Body of pancreas (tissue), 4 donors: ENCODE data around the gene ANXA6.

Source experiments
- POLR2A ChIP-seq, 3 donors: fragments of 450-650 bp; IDR thresholded peaks; one replicate each; pipeline ENCODE4 v1.6.1; 2016; ENCODE audit warnings: antibody characterized with exemption in 3 of 3, mild to moderate bottlenecking in 2 of 3
- TF ChIP-seq, protein P1 (sequence below), 7 experiments: fragments of 450-650 bp in 4 of 7; fragments of 200-600 bp in 3 of 7; sonication (generic) in 3 of 7; IDR thresholded peaks; one replicate each; pipeline ENCODE4 v1.5.1; 2016 to 2019; ENCODE audit warnings: antibody characterized with exemption in 7 of 7

DNA sequence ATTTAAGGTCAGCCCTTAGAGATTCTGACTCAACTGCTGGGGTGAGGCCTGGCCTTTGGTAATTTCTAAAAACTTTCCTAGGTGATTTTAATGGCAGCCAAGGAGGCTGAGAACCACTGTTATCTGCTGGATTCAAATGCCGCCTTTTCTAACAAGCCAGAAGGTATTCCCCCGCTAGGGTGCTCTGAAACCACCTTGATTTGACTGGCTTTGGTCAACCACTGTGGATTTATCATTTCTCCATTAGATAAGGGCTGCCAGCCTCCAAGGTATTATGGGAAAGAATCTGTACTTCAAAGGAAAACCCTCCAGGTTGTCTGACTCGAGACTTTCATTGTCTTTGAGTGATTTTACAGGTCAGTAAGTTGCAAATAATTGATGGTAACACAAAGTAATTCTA lies 4.3 kb downstream of the ANXA6 start:
- TF ChIP-seq POLR2A (IDR thresholded peaks at IDR 0.05): no peak
- TF ChIP-seq, protein P1, sequence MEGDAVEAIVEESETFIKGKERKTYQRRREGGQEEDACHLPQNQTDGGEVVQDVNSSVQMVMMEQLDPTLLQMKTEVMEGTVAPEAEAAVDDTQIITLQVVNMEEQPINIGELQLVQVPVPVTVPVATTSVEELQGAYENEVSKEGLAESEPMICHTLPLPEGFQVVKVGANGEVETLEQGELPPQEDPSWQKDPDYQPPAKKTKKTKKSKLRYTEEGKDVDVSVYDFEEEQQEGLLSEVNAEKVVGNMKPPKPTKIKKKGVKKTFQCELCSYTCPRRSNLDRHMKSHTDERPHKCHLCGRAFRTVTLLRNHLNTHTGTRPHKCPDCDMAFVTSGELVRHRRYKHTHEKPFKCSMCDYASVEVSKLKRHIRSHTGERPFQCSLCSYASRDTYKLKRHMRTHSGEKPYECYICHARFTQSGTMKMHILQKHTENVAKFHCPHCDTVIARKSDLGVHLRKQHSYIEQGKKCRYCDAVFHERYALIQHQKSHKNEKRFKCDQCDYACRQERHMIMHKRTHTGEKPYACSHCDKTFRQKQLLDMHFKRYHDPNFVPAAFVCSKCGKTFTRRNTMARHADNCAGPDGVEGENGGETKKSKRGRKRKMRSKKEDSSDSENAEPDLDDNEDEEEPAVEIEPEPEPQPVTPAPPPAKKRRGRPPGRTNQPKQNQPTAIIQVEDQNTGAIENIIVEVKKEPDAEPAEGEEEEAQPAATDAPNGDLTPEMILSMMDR (IDR thresholded peaks at IDR 0.05): no peak
